Gastrocnemius medialis (tissue), 4 donors: Measurements from ENCODE around the gene ZNF443.

ENCODE experiments used
- CTCF ChIP-seq, 5 experiments: fragments of 450-650 bp in 3 of 5; fragments of 200-600 bp in 2 of 5; sonication (generic) in 2 of 5; IDR thresholded peaks in 4 of 5; conservative IDR thresholded peaks in 1 of 5; 1 replicate in 4 of 5; 2 replicates in 1 of 5; pipeline ENCODE4 v1.5.1; 2016 to 2019; ENCODE audit warnings: antibody characterized with exemption in 5 of 5, mild to moderate bottlenecking in 3 of 5, moderate library complexity in 3 of 5
- POLR2A ChIP-seq, 2 donors: fragments of 450-650 bp; IDR thresholded peaks; one replicate each; pipeline ENCODE4 v1.6.1; 2017; ENCODE audit warnings: antibody characterized with exemption in 2 of 2, mild to moderate bottlenecking in 2 of 2, moderate library complexity in 2 of 2

- TF ChIP-seq POLR2A (IDR thresholded peaks at IDR 0.05) = no peak
- TF ChIP-seq CTCF (IDR thresholded peaks at IDR 0.05 in 4 of 5, conservative IDR thresholded peaks at IDR 0.05 in 1 of 5) = no peak
These were observed 14.9 kb downstream of the ZNF443 start for GRCh38 chr19:12425888-12426274.
